ENCODE results near the gene SLC10A3. TPM values are rescaled to one million over a fixed set of nuclear protein-coding genes. Genes with fewer than 3 reads are reported as not detected.
A peak's percentile ranks its signal among the peaks of the same experiment; 100 is the strongest.

SLC10A3 gene
- total and polyA plus RNA-seq, 2 donors (not counting 3 experiments of a cell fraction or from before 2014, with no cell fraction given): 21.9 to 22.6 TPM

GRCh38 chrX:154494715-154495114, 4.3 kb upstream of the SLC10A3 start:
- Histone ChIP-seq H3K9ac (replicated peaks; ENCODE audit: extremely low read depth, insufficient read depth, low read length) (no peak overlapping the region), H3K4me3 (replicated peaks in 1 of 3; ENCODE audit: insufficient read depth in 1 of 3, low read depth in 1 of 3, low read length in 3 of 3) (no peak overlapping the region), H3K79me2 (ENCODE audit: control insufficient read depth, insufficient read depth, low read length) (no peaks in the 10 kb centered on the region), H2AFZ (ENCODE audit: low read depth, low read length) (no peak overlapping the region), H3K27ac (ENCODE audit: insufficient read depth, low read depth, low read length) (no peak overlapping the region), H3K9me3 (replicated peaks; ENCODE audit: control insufficient read depth, insufficient read depth, low read length) (no peaks in the 10 kb centered on the region), H3K9me1 (replicated peaks; ENCODE audit: control insufficient read depth, extremely low read depth, insufficient read depth, low read length) (no peaks in the 10 kb centered on the region), H3K27me3 (ENCODE audit: control insufficient read depth in 2 of 2, insufficient read depth in 2 of 2, low read length in 2 of 2) (no peaks in the 10 kb centered on the region), H3K4me2 (ENCODE audit: insufficient read depth, low read length) (no peak overlapping the region), H3K4me1 (ENCODE audit: control insufficient read depth, extremely low read depth, insufficient read depth, low read length) (no peaks in the 10 kb centered on the region), H3K36me3 (ENCODE audit: control insufficient read depth in 2 of 2, extremely low read depth in 1 of 2, insufficient read depth in 2 of 2, low read length in 2 of 2) (no peaks in the 10 kb centered on the region), H4K20me1 (replicated peaks; ENCODE audit: control insufficient read depth, extremely low read depth, insufficient read depth, low read length) (no peaks in the 10 kb centered on the region)
- intact Hi-C loops (cut with micrococcal nuclease) (no loop called here), dilution Hi-C loops (cut with MboI; ENCODE audit: extremely low pct_ligation_motif_present, low sequenced_read_pairs) (no loop called here)
- TF ChIP-seq EZH2 (IDR thresholded peaks at IDR 0.05; ENCODE audit: borderline replicate concordance, low read depth, low read length, severe bottlenecking) (no peak), FOS (IDR thresholded peaks at IDR 0.05; ENCODE audit: borderline replicate concordance, insufficient read depth, low read length) (no peak)
- no peak for FAIRE-seq
- POLR2A ChIA-PET: no interaction called here
- BruUV-seq (replicated peaks): no TSS peak
- CTCF ChIA-PET: no interaction called here
- no peak for DNase-seq (ENCODE audit: low read depth, low spot score)

DNA sequence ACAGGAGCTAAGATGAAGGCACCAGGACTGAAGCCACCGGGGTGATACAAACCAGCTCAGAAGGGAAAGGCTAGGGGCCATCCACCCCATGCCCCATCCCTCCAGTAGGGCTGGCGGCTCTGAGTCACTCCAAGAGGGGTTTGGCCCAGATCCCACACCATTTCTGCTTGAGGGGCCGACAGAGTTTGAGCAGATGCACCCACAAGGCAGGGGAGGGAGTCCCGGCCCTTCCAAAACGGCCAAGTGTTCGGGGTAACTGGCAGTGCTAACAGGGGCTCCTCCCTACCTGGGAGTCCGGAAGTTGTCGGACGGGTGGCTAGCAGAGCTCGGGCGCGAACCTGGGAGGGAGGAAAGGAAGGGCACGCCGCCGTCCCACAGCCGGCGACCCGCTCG, 412 bp downstream of the SLC10A3 start:
- Histone ChIP-seq H3K79me2 (ENCODE audit: control insufficient read depth, insufficient read depth, low read length) (peaks cover 7% of the 10 kb centered on the region), H3K36me3 (ENCODE audit: control insufficient read depth in 2 of 2, extremely low read depth in 1 of 2, insufficient read depth in 2 of 2, low read length in 2 of 2) (no peaks in the 10 kb centered on the region), H3K4me1 (ENCODE audit: control insufficient read depth, extremely low read depth, insufficient read depth, low read length) (peaks cover 1% of the 10 kb centered on the region), H3K9me1 (replicated peaks; ENCODE audit: control insufficient read depth, extremely low read depth, insufficient read depth, low read length) (no peaks in the 10 kb centered on the region), H3K4me2 (ENCODE audit: insufficient read depth, low read length) (peak overlapping the region; percentile 59), H3K9me3 (replicated peaks; ENCODE audit: control insufficient read depth, insufficient read depth, low read length) (no peaks in the 10 kb centered on the region), H3K27ac (ENCODE audit: insufficient read depth, low read depth, low read length) (peak overlapping the region; percentile 30), H3K4me3 (replicated peaks in 1 of 3; ENCODE audit: insufficient read depth in 1 of 3, low read depth in 1 of 3, low read length in 3 of 3) (peak overlapping the region; percentile 16 to 52 (median 29)), H4K20me1 (replicated peaks; ENCODE audit: control insufficient read depth, extremely low read depth, insufficient read depth, low read length) (no peaks in the 10 kb centered on the region), H2AFZ (ENCODE audit: low read depth, low read length) (no peak overlapping the region), H3K27me3 (ENCODE audit: control insufficient read depth in 2 of 2, insufficient read depth in 2 of 2, low read length in 2 of 2) (no peaks in the 10 kb centered on the region), H3K9ac (replicated peaks; ENCODE audit: extremely low read depth, insufficient read depth, low read length) (peak overlapping the region; percentile 48)
- POLR2A ChIA-PET: interaction anchor here (0.6 to 1.5 kb wide), 4 partner anchors 11 to 82 kb away, joined by 3 to 7 read pairs (median 3); partner anchors contain the start of gene LAGE3
- intact Hi-C loops (cut with micrococcal nuclease): loop anchor here (1.0 kb wide), 2 partner anchors 26 to 159 kb away; partner anchors contain the start of gene FAM3A
- TF ChIP-seq CTCF (IDR thresholded peaks at IDR 0.05; ENCODE audit: extremely low read depth in 1 of 2, insufficient read depth in 1 of 2, low read depth in 1 of 2, low read length in 2 of 2): no peak
- FAIRE-seq (no peak), DNase-seq (ENCODE audit: low read depth, low spot score) (peak; percentile 2)
- BruUV-seq (replicated peaks): no TSS peak
- CTCF ChIA-PET: interaction anchor here (1.0 to 2.2 kb wide), 3 partner anchors 9 to 81 kb away, joined by 3 to 11 read pairs (median 3); partner anchors contain the start of gene DNASE1L1
- dilution Hi-C loops (cut with MboI; ENCODE audit: extremely low pct_ligation_motif_present, low sequenced_read_pairs): no loop called here
